ENCODE results near the gene TFE3.
A peak's percentile ranks its signal among the peaks of the same experiment; 100 is the strongest.

TFE3 gene

DNA sequence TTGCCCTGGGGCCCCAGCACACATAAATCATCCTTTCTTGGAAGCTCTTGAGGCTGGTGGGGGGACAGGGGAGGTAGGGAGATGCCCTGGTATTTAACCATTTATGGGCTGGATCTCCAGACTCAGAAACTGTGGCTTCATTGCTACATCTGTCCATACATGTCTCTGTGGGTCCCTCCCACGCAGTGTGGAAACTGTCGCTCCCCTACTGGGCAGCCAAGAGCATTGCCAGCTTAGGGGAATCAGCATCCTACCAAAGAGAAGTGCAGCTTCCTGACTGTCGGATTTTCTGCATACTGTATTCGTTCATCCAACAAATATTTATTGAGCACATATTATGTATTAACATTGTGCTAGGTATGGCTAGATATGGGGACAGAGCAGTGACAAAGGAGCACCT, 44.8 kb downstream of the TFE3 start:
- H3K79me2 ChIP-seq (ENCODE audit: insufficient read depth, low read length) = peaks cover 26% of the 10 kb centered on the region
- no peaks in the 10 kb centered on the region for H3K36me3 ChIP-seq (ENCODE audit: insufficient read depth, low read length)
- H3K27me3 ChIP-seq (ENCODE audit: insufficient read depth, low read length, poor library complexity, severe bottlenecking) = no peaks in the 10 kb centered on the region
- no peak for TF ChIP-seq EZH2phosphoT487 (IDR thresholded peaks at IDR 0.05; ENCODE audit: borderline replicate concordance)
- TF ChIP-seq, protein P1, sequence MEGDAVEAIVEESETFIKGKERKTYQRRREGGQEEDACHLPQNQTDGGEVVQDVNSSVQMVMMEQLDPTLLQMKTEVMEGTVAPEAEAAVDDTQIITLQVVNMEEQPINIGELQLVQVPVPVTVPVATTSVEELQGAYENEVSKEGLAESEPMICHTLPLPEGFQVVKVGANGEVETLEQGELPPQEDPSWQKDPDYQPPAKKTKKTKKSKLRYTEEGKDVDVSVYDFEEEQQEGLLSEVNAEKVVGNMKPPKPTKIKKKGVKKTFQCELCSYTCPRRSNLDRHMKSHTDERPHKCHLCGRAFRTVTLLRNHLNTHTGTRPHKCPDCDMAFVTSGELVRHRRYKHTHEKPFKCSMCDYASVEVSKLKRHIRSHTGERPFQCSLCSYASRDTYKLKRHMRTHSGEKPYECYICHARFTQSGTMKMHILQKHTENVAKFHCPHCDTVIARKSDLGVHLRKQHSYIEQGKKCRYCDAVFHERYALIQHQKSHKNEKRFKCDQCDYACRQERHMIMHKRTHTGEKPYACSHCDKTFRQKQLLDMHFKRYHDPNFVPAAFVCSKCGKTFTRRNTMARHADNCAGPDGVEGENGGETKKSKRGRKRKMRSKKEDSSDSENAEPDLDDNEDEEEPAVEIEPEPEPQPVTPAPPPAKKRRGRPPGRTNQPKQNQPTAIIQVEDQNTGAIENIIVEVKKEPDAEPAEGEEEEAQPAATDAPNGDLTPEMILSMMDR (conservative IDR thresholded peaks at IDR 0.05; ENCODE audit: low read length) = peak; percentile 16; the same call in 1 of the 2 replicates
- peaks cover 21% of the 10 kb centered on the region for H4K20me1 ChIP-seq (ENCODE audit: insufficient read depth, low read length, poor library complexity, severe bottlenecking)
- H2AFZ ChIP-seq (ENCODE audit: low read length) = no peak overlapping the region
- no peak overlapping the region for H3K4me3 ChIP-seq (ENCODE audit: low read length, poor library complexity, severe bottlenecking)
- H3K9me3 ChIP-seq (ENCODE audit: insufficient read depth, low read depth, low read length) = no peaks in the 10 kb centered on the region
- peak overlapping the region; percentile 27 for H3K4me2 ChIP-seq (ENCODE audit: low read depth, low read length, poor library complexity, severe bottlenecking)
- no peaks in the 10 kb centered on the region for H3K9me2 ChIP-seq (replicated peaks; ENCODE audit: low read depth, low read length)
- H3F3A ChIP-seq (ENCODE audit: low read depth) = no peaks in the 10 kb centered on the region
- peaks cover 2% of the 10 kb centered on the region for H3K4me1 ChIP-seq (ENCODE audit: insufficient read depth, low read length, poor library complexity, severe bottlenecking)
- no peak overlapping the region for H3K9ac ChIP-seq (ENCODE audit: low read depth, low read length, poor library complexity, severe bottlenecking)

DNA sequence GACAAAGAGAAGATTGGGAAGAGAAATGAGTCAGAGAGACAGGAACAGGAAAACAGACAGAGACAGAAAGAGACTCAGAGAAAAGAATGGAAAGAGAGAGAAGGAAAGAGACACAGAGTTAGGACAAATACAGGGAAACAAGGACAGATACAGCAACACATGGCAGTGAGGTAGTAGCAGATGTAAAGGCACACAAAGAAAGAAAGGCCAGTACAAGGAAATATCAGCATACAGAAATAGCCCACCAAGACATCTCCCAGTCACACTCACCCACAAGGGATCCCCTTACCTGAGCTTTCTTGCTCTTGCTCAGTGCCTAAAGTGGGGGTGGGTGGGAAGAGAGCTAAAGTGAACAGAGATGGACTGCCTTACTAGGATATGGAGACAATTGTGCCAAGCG, 45.3 kb downstream of the TFE3 start:
- H3K9ac ChIP-seq (ENCODE audit: low read depth, low read length, poor library complexity, severe bottlenecking) = no peak overlapping the region
- H3K4me1 ChIP-seq (ENCODE audit: insufficient read depth, low read length, poor library complexity, severe bottlenecking) = peaks cover 2% of the 10 kb centered on the region
- H3K4me3 ChIP-seq (ENCODE audit: low read length, poor library complexity, severe bottlenecking) = no peak overlapping the region
- H3K9me2 ChIP-seq (replicated peaks; ENCODE audit: low read depth, low read length) = no peaks in the 10 kb centered on the region
- no peaks in the 10 kb centered on the region for H3F3A ChIP-seq (ENCODE audit: low read depth)
- H3K27me3 ChIP-seq (ENCODE audit: insufficient read depth, low read length, poor library complexity, severe bottlenecking) = no peaks in the 10 kb centered on the region
- H4K20me1 ChIP-seq (ENCODE audit: insufficient read depth, low read length, poor library complexity, severe bottlenecking) = peaks cover 21% of the 10 kb centered on the region
- no peaks in the 10 kb centered on the region for H3K9me3 ChIP-seq (ENCODE audit: insufficient read depth, low read depth, low read length)
- no peak overlapping the region for H2AFZ ChIP-seq (ENCODE audit: low read length)
- H3K36me3 ChIP-seq (ENCODE audit: insufficient read depth, low read length) = no peaks in the 10 kb centered on the region; the same call in 1 of the 2 replicates
- H3K79me2 ChIP-seq (ENCODE audit: insufficient read depth, low read length) = peaks cover 26% of the 10 kb centered on the region
- no peak for TF ChIP-seq EZH2phosphoT487 (IDR thresholded peaks at IDR 0.05; ENCODE audit: borderline replicate concordance)
- TF ChIP-seq, protein P1 (conservative IDR thresholded peaks at IDR 0.05; ENCODE audit: low read length) = no peak
- H3K4me2 ChIP-seq (ENCODE audit: low read depth, low read length, poor library complexity, severe bottlenecking) = peak overlapping the region; percentile 27

DNA sequence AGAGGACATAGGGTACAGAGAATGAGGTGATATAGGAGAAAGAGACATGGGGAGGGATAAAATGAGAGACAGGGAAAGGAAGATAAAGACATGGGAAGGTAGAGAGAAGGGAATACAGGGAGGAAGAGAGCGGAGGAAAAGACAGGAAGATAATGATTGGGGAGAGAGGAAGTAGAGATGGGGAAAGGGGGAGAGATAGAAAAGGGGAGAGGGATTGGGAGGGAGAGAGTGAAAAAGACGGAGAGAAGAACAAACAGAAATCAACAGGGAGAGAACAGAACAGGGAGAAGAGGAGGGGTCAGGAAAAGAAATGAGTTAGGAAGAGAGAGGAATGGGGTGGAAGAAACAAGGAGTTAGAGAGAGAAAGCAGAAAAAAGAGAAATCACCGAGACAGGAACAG, 45.7 kb downstream of the TFE3 start:
- H4K20me1 ChIP-seq (ENCODE audit: insufficient read depth, low read length, poor library complexity, severe bottlenecking) = peaks cover 21% of the 10 kb centered on the region
- H3K36me3 ChIP-seq (ENCODE audit: insufficient read depth, low read length) = no peaks in the 10 kb centered on the region; the same call in 1 of the 2 replicates
- H3K4me3 ChIP-seq (ENCODE audit: low read length, poor library complexity, severe bottlenecking) = no peak overlapping the region
- H3K79me2 ChIP-seq (ENCODE audit: insufficient read depth, low read length) = peaks cover 26% of the 10 kb centered on the region
- peaks cover 2% of the 10 kb centered on the region for H3K4me1 ChIP-seq (ENCODE audit: insufficient read depth, low read length, poor library complexity, severe bottlenecking)
- H3K9ac ChIP-seq (ENCODE audit: low read depth, low read length, poor library complexity, severe bottlenecking) = no peak overlapping the region
- H3K9me3 ChIP-seq (ENCODE audit: insufficient read depth, low read depth, low read length) = no peaks in the 10 kb centered on the region
- no peaks in the 10 kb centered on the region for H3K9me2 ChIP-seq (replicated peaks; ENCODE audit: low read depth, low read length)
- H2AFZ ChIP-seq (ENCODE audit: low read length) = no peak overlapping the region
- no peak for TF ChIP-seq EZH2phosphoT487 (IDR thresholded peaks at IDR 0.05; ENCODE audit: borderline replicate concordance)
- TF ChIP-seq, protein P1 (conservative IDR thresholded peaks at IDR 0.05; ENCODE audit: low read length) = no peak
- H3K27me3 ChIP-seq (ENCODE audit: insufficient read depth, low read length, poor library complexity, severe bottlenecking) = no peaks in the 10 kb centered on the region
- H3F3A ChIP-seq (ENCODE audit: low read depth) = no peaks in the 10 kb centered on the region
- H3K4me2 ChIP-seq (ENCODE audit: low read depth, low read length, poor library complexity, severe bottlenecking) = no peak overlapping the region

All from Loucy (cell line).